ENCODE results near the gene EPG5.
"Not testable (repeated sequence)": the region's sequence is repeated elsewhere in the genome, so short reads cannot be mapped to it uniquely, and the experiment has no call there.

DNA sequence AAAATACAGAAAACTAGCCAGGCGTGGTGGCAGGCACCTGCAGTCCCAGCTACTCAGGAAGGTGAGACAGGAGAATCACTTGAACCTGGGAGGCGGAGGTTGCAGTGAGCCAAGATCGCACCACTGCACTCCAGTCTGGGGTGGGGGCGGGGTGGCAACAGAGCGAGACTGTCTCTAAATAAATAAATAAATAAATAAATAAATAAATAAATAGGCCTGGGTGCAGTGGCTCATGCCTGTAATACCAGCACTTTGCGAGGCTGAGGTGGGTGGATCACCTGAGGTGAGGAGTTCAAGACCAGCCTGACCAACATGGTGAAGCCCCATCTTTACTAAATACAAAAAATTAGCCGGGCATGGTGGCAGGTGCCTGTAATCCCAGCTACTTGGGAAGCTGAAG is 7.6 kb downstream of the EPG5 start:
- TF ChIP-seq ZBTB33 (IDR thresholded peaks at IDR 0.05; ENCODE audit: borderline replicate concordance, low read depth); CTCF (IDR thresholded peaks at IDR 0.05); RCOR1 (IDR thresholded peaks at IDR 0.05; ENCODE audit: low read length); GABPA (IDR thresholded peaks at IDR 0.05; ENCODE audit: low read depth): not testable (repeated sequence)
- TF ChIP-seq, protein P1, sequence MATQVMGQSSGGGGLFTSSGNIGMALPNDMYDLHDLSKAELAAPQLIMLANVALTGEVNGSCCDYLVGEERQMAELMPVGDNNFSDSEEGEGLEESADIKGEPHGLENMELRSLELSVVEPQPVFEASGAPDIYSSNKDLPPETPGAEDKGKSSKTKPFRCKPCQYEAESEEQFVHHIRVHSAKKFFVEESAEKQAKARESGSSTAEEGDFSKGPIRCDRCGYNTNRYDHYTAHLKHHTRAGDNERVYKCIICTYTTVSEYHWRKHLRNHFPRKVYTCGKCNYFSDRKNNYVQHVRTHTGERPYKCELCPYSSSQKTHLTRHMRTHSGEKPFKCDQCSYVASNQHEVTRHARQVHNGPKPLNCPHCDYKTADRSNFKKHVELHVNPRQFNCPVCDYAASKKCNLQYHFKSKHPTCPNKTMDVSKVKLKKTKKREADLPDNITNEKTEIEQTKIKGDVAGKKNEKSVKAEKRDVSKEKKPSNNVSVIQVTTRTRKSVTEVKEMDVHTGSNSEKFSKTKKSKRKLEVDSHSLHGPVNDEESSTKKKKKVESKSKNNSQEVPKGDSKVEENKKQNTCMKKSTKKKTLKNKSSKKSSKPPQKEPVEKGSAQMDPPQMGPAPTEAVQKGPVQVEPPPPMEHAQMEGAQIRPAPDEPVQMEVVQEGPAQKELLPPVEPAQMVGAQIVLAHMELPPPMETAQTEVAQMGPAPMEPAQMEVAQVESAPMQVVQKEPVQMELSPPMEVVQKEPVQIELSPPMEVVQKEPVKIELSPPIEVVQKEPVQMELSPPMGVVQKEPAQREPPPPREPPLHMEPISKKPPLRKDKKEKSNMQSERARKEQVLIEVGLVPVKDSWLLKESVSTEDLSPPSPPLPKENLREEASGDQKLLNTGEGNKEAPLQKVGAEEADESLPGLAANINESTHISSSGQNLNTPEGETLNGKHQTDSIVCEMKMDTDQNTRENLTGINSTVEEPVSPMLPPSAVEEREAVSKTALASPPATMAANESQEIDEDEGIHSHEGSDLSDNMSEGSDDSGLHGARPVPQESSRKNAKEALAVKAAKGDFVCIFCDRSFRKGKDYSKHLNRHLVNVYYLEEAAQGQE (IDR thresholded peaks at IDR 0.05; ENCODE audit: low read depth, low read length) = not testable (repeated sequence)

All from SK-N-SH (cell line).